ENCODE data around the gene MAP3K20. TPM values are rescaled to one million over a fixed set of nuclear protein-coding genes. Genes with fewer than 3 reads are reported as not detected.

MAP3K20 gene
- total and polyA plus RNA-seq, 2 of the 8 experiments (the other 6 are each of a cell fraction or from before 2014, with no cell fraction given), result 3.1 to 11.1 TPM

GRCh38 chr2:173053043-173053699 lies 22.5 kb upstream of the MAP3K20 start:
- Histone ChIP-seq H2BK120ac (replicated peaks; ENCODE audit: low read depth, low read length) (no peak overlapping the region), H2AK5ac (ENCODE audit: low read depth, low read length) (no peak overlapping the region), H2AFZ (ENCODE audit: low read length) (no peak overlapping the region), H2BK20ac (ENCODE audit: low read length) (no peak overlapping the region), H3K4me3 (ENCODE audit: extremely low read depth in 1 of 4, insufficient read depth in 2 of 4, low read depth in 3 of 4, low read length in 4 of 4) (no peak overlapping the region), H3K18ac (ENCODE audit: extremely low read depth, low read length) (no peak overlapping the region), H3K27me3 (replicated peaks in 1 of 4; ENCODE audit: control insufficient read depth in 3 of 4, extremely low read depth in 1 of 4, insufficient read depth in 3 of 4, low read length in 3 of 4) (no peaks in the 10 kb centered on the region), H3K56ac (replicated peaks; ENCODE audit: insufficient read length, low read depth, low read length) (no peak overlapping the region), H3K36me3 (ENCODE audit: control insufficient read depth in 2 of 4, insufficient read depth in 4 of 4, low read length in 3 of 4) (no peaks in the 10 kb centered on the region), H3K79me2 (ENCODE audit: control insufficient read depth in 1 of 2, insufficient read depth in 2 of 2, low read length in 2 of 2) (no peaks in the 10 kb centered on the region), H3K79me1 (ENCODE audit: low read depth, low read length) (no peaks in the 10 kb centered on the region), H3K4me2 (ENCODE audit: insufficient read depth in 1 of 2, low read depth in 2 of 2, low read length in 2 of 2) (no peak overlapping the region), H3K4me1 (replicated peaks in 1 of 4; ENCODE audit: control insufficient read depth in 3 of 4, insufficient read depth in 4 of 4, low read length in 3 of 4) (no peaks in the 10 kb centered on the region), H4K20me1 (replicated peaks in 1 of 2; ENCODE audit: control insufficient read depth in 1 of 2, insufficient read depth in 2 of 2, low read length in 2 of 2) (no peaks in the 10 kb centered on the region), H2BK5ac (ENCODE audit: low read depth, low read length) (no peak overlapping the region), H2BK15ac (ENCODE audit: low read length) (no peak overlapping the region), H3K23ac (ENCODE audit: insufficient read length) (no peak overlapping the region), H4K91ac (replicated peaks; ENCODE audit: insufficient read length, low read length) (no peak overlapping the region), H4K5ac (ENCODE audit: insufficient read length, low read depth, low read length) (no peak overlapping the region), H3K9me3 (ENCODE audit: insufficient read depth in 2 of 2, low read depth in 1 of 2, low read length in 1 of 2) (no peaks in the 10 kb centered on the region; a peak in 1 of 4 replicates), H3K9ac (replicated peaks in 1 of 4; ENCODE audit: extremely low read depth in 1 of 4, low read depth in 3 of 4, low read length in 3 of 4) (no peak overlapping the region), H2BK12ac (ENCODE audit: low read depth, low read length) (no peak overlapping the region), H3K27ac (ENCODE audit: low read depth, low read length) (no peak overlapping the region), H3K14ac (ENCODE audit: insufficient read length) (no peak overlapping the region), H3K4ac (replicated peaks; ENCODE audit: insufficient read length, low read depth, low read length) (no peak overlapping the region), H4K8ac (ENCODE audit: extremely low read depth, insufficient read depth, low read length) (no peak overlapping the region), H3K23me2 (ENCODE audit: low read depth, low read length) (no peaks in the 10 kb centered on the region)
- no peak for DNase-seq (ENCODE audit: low read depth in 1 of 2, low spot score in 2 of 2)
- POLR2A ChIA-PET (ENCODE audit: partially characterized antibody), result interaction anchor here (1.0 kb wide), 1 partner anchor 8 kb away, joined by 3 read pairs; no protein-coding TSS in a partner anchor
- CTCF ChIA-PET (ENCODE audit: partially characterized antibody), result interaction anchor here (1.1 kb wide), 1 partner anchor 12 kb away, joined by 5 read pairs; no protein-coding TSS in a partner anchor
- no peak for FAIRE-seq
- WGBS, 2 experiments (ENCODE audit: extremely low coverage in 1 of 2, insufficient coverage in 1 of 2, insufficient read length in 1 of 2, insufficient replicate concordance in 2 of 2, low coverage in 1 of 2, low lambda C conversion rate in 2 of 2, missing lambda C conversion rate in 1 of 2), result 84% methylated on average over 3 of the region's 3 CpGs; no CpG with 5 or more reads in 1 of the 2 experiments

All from H1 (cell line).